NOMO-1 (cell line): ENCODE data around the gene ITPRIPL2.
A peak's percentile ranks its signal among the peaks of the same experiment; 100 is the strongest.

Experiments
- DNase-seq, 2 experiments: peaks; one replicate each; lab custom pipeline; 2025; ENCODE audit not compliant: unreplicated experiment in 2 of 2; lab: John Stamatoyannopoulos, UW

ITPRIPL2 gene

GRCh38 chr16:19093631-19094541 is 19.9 kb upstream of the ITPRIPL2 start:
- DNase-seq, result no peak

- DNase-seq, result peak; percentile 63 to 94
These were observed 19.0 kb upstream of the ITPRIPL2 start for GRCh38 chr16:19094542-19095365.

GRCh38 chr16:19095654-19096053 is 18.1 kb upstream of the ITPRIPL2 start:
- DNase-seq, result peak in 1 of 2 experiments; percentile 44

GRCh38 chr16:19098173-19098572 is 15.6 kb upstream of the ITPRIPL2 start:
- DNase-seq, result no peak

GRCh38 chr16:19102187-19102872 is 11.4 kb upstream of the ITPRIPL2 start:
- no peak for DNase-seq

GRCh38 chr16:19104607-19105006 is 9.2 kb upstream of the ITPRIPL2 start:
- DNase-seq, result no peak

GRCh38 chr16:19105131-19105530 is 8.6 kb upstream of the ITPRIPL2 start:
- no peak for DNase-seq

GRCh38 chr16:19105891-19106624 is 7.7 kb upstream of the ITPRIPL2 start:
- DNase-seq, result peak in 1 of 2 experiments; percentile 9

- DNase-seq, result no peak
These were observed 7.1 kb upstream of the ITPRIPL2 start for GRCh38 chr16:19106625-19107020.

- DNase-seq, result no peak
These were observed 5.1 kb upstream of the ITPRIPL2 start for GRCh38 chr16:19108409-19109287.

- DNase-seq, result no peak
These were observed 4.5 kb upstream of the ITPRIPL2 start for GRCh38 chr16:19109288-19109664.

GRCh38 chr16:19110537-19111360 is 3.0 kb upstream of the ITPRIPL2 start:
- DNase-seq, result no peak

GRCh38 chr16:19112099-19112407 is 1.7 kb upstream of the ITPRIPL2 start:
- no peak for DNase-seq

GRCh38 chr16:19114359-19115147 is 789 bp downstream of the ITPRIPL2 start:
- DNase-seq, result peak in 1 of 2 experiments; percentile 12

- DNase-seq, result no peak
These were observed 1.6 kb downstream of the ITPRIPL2 start for GRCh38 chr16:19115148-19116021.

GRCh38 chr16:19116711-19117449 is 3.1 kb downstream of the ITPRIPL2 start:
- peak in 1 of 2 experiments; percentile 49 for DNase-seq
